GM18873 (cell line): ENCODE measurements around the gene DDX17.

Experiments
- ATAC-seq: cut with Tn5 transposase; IDR thresholded peaks from one replicate; pipeline ENCODE4 v1.9.1; 2021; ENCODE audit warnings: mild to moderate bottlenecking, moderate library complexity, moderate number of reproducible peaks; ENCODE audit not compliant: unreplicated experiment, low FRiP score

The DDX17 gene

DNA sequence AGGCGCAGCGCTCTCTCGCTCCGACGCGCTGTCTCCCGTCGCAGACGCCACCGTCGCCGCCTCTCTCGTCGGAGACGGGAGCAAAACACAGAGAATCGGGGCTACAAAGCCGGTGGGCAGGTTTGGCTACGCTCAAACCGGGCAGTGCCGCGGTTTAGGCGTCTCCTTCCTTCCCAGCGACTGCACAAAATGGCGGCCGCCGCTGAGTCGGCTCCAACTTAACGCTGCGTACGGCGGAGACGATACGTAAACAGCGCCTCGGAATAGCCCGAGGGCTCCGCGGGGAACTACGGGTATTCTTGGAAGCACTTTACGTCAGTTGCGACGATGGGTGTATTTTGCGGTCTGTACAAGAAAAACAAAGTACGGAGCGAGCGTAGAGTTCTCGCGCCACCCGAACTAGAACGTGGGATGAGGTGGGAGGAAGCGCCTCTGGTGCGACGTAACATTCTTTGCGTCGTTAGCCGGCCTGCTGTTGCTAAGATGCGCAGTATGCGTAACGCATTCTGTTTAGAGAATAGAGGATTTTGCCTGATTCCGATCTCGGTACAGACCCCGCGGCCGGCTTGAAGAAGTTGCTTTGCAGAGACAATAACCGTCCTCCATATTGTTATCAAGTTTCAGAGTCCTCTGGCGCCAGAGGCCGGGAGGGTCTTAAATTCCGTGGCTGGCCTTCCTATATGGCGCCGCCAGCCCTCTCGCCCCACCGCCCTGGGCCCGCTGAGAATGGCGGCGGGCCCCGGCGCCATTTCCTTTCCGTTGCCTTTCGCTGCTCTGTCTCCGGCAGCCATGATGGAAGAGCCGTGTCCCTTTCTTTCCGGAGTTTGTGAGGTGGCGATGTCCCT is at the start of gene DDX17:
DDX17 (minus strand) TSS at position 194 of the 845 bp plus-strand sequence.
- ATAC-seq: peak; percentile 86

DNA sequence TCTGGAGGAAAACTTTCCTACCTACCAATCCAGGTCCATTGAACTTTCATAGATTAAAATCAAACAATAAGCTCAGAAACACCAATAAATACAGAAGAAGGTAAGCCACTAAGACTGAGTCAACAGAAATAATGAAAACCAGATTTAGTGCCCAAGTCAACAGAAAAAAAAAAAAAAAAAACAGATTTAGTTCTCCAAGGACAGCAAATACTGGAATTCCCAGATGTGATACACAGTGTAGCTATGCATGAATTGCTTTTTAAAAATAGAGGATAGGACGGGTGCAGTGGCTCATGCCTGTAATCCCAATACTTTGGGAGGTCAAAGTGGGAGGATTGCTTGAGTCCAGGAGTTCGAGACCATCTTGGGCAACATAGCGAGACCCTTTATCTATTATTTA is 48.2 kb upstream of the DDX17 start:
- no peak for ATAC-seq

DNA sequence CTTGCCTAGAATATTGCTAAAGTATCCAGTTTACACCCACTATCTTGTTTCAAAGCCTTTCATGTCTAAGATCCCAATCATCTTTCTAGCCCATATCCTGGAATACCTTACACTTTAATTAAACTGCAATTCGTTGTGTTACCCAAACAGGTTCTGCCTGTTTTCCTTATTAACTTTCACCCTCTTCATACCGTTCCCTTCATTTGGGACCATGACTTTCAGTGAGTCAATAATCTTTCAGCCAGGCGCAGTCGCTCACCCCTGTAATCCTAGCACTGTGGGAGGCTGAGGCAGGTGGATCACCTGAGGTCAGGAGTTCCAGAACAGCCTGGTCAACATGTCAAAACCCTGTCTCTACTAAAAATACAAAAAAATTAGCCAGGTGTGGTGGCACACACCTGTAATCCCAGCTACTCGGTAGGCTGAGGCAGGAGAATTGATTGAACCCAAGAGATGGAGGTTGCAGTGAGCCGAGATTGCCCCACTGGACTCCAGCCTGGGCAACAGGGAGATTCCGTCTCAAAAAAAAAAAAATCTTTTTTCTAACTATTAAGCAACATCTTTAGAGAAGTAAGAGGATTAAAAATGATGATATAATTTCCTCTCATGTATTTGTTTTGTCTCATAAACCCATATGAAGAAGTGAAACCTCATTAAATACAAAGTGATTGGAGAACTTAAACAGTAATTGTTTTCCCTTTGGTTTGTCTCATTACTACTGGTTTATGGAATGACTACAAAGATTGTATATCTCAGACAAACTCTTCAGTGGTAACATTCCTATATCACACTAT is 43.2 kb upstream of the DDX17 start:
- no peak for ATAC-seq

DNA sequence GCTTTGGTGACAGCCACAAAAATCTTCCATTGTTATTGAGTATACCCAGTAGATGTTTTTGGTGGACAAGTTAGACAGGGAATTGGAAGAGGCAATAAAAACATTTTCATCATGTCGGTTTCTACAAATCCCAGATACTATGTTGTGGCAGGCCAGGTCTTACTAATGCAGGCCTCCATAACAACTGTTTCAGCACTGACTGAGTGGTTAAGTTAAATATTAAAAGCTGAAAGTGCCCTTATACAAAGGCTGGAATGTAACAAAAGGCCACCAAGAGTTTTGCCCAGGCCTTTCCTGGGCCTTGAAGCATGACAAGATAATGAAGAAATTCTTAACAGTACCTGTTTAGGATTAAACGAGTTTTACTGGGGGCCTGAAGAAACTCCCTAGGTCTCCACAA is 34.6 kb upstream of the DDX17 start:
- ATAC-seq: no peak

DNA sequence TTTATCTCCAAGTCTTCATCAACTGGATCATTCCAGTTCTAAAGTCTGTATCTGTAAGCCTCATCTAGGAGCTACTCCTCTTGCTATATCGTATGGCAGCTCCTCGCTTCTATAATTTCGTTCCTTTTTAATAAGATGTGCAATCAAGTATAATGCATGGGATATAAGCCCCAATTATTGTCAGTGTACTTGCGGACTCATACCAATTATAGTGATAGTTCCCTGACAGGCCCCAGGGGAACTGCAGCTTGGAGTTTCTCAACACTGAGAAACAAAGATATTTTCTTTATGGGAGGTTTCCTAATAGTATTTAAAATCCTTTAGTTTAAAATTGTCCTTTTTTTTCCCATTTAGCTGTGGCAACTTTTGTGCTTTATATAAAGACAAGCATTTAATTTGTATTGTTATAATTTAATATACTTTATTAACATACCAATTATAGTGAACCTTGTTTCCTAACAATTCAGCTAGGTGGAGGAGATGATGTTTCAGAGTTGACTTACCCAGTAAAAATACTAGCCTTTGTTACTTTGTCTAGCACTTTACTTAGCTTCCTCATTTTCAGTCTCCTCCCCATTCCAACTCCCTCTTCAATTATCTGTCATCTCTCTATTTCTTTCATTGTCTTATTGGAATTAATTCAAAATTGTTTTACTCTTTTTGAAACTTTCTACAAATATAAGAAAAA is 25.3 kb upstream of the DDX17 start:
- no peak for ATAC-seq

DNA sequence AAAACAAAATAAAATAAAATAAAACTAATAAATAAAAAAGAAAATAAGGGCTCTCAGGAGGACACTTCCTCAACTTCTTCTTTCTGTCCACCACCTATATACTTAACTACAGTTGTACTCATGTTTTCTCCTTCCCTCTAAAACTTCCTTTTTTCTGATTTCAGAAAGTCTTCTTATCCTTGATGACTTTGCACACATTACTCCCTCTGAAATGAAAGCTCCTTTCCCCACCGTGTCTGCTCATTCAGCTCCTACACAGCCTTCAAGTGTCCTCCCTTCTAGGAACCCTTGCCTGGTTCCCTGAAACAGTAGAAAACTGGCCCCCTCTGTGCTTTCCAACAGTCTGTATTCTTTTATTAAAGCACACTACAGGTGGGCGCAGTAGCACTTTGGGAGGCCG is 18.3 kb upstream of the DDX17 start:
- no peak for ATAC-seq

DNA sequence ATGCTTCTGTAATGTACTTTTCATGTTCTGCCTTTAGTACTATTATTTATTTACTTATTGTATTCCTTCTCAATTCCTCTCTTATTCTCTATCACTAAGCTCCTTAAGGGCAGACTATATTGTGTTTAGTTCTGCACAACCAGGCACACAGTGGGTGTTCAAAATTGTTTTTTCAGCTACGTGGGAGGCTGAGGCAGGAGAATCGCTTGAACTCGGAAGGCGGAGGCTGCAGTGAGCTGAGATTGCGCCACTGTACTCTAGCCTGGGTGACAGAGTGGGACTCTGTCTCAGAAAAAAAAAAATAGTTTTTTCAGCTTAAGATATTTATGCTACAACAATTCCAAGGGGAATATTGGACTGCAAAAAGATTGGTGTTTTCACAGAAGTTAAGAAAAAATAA is 17.4 kb upstream of the DDX17 start:
- ATAC-seq: no peak

DNA sequence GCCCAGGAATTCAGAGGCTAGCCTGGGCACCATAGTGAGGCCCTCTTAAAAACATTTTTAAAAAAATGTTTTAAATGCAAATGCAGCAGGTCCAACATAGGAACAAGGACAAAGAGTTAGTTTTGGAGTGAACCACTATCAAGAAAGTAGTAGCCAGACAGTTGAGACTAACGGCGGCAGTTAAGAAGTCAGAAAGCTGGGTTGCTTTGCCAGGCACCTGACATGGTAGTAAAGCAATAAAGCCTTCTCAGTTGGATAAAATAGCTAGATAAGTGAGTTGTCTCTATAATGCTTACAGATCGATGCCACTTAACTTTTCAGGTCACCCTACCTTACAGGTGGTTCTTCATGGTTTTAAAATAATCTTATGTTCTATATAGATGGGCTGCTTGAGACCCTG is 16.9 kb upstream of the DDX17 start:
- no peak for ATAC-seq

DNA sequence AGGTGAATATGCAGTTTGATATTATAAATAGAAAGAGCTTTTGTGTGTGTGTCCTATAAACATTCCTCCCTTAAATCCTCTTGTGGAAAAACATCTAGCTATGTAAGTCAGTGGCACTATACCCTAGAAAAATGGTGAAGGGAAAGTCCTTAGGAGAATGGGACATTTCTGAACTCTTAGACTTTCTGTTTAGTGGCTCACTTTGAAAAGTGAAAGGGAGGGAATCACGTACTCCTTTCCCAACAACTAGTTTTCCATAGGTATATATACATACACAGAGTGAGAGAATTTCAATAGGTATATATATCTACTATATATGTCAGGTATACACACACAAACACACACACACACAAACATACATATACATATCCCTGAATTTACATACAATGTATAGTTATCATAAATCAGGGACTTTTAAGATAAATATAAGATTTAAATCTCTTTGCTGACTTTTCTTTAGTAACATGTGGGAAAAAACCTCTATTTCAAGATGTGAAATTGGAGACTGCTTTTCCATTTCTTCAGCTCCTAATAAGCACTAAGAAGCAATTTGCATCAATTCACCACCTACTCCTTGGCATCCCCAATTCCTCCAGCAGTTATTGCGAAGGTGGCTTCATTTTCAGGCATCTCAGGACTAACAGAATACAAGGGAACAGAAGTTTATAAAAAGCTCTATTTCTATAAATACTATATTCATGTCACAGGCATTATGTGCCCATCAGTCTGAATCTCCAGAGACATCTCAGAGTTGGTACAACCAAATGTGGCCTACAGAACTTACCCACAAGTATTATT is 13.5 kb upstream of the DDX17 start:
- no peak for ATAC-seq

DNA sequence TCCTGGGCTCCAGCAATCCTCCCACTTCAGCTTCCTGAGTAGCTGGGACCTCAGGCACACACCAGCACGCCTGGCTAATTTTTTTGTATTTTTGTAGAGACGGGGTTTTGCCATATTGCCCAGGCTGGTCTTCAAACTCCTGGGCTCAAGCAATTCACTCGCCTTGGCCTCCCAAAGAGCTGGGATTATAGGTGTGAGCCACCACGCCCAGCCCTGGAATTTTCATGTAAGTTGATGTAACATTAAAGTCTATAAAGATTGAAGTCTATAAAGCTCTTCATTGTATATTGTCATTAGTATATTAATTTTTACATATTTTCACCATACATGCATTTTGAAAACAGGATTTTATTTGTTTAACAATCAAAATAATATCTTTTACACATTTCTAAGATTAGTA is 12.5 kb upstream of the DDX17 start:
- ATAC-seq: no peak

DNA sequence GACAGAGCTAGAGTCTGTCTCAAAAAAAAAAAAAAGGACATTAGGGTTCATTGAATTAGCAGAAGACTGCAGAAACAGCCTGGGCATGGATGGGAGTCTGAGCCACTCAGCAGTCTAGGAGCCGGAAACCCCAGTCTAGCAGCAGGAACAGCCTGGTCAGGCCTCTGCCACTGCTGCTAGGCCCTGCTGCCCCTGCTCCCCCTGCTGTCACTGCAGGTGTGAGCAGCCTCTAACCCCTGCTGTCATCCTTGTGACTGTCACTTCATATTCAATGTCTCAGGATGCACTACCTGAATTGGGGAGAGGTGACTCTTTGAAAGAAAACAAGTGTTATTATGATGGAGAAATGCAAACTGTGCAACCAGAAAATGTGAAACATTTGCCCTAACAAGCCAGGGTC is 7.0 kb upstream of the DDX17 start:
- ATAC-seq: no peak

DNA sequence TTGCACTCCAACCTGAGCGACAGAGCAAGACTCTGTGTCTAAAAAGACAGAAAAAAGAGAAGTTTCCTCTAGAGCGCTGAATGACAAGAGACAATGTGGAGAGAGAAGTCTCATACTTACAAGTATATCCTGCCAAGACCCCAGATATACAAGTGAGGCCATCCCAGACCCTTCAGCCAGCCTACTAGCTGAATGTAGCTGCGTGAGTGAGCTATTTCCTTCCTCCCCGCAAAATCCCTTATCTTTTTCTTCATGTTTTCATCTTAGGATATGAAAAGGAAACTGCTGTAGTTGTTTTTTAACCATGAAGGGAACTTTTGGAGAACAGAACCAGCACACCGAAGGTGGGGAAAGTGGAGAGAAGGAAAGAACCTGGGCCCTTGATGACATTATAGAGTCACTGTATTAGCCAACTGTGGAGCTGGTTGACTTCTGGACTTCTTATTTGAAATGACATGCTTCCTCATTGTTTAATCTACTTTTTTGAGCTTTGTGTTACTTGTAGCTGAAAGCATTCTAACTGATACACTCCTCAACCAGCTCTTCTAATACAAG is 4.4 kb upstream of the DDX17 start:
- no peak for ATAC-seq

DNA sequence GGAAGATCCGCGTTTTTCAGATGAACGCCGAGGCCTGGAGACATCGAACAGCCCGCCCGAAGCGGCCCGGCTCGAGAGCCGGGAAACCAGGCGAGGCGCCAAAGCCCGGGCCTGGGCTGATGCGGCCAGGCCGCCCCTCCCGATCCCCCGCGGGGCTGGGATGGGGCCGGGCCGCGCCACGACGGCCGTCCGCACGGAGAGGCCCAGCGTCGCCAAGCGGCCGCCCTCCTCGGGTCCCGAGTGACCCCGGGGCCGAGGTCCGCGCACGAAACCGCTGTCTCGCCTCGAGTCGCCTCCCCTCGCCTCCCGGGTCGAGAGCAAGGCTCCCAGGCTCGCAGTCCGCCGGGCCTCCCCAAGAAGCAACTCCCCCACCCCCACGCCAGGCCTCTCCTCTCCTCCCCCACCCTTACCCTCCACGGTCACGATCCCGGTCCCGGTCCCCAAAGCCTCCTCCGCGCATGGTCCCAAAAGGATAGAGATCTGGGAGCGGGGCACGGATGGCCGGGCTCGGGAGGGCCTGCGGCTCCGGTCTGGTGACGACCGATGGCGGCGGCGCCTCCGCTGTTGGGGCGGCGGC is 482 bp downstream of the DDX17 start:
- ATAC-seq: peak; percentile 19

DNA sequence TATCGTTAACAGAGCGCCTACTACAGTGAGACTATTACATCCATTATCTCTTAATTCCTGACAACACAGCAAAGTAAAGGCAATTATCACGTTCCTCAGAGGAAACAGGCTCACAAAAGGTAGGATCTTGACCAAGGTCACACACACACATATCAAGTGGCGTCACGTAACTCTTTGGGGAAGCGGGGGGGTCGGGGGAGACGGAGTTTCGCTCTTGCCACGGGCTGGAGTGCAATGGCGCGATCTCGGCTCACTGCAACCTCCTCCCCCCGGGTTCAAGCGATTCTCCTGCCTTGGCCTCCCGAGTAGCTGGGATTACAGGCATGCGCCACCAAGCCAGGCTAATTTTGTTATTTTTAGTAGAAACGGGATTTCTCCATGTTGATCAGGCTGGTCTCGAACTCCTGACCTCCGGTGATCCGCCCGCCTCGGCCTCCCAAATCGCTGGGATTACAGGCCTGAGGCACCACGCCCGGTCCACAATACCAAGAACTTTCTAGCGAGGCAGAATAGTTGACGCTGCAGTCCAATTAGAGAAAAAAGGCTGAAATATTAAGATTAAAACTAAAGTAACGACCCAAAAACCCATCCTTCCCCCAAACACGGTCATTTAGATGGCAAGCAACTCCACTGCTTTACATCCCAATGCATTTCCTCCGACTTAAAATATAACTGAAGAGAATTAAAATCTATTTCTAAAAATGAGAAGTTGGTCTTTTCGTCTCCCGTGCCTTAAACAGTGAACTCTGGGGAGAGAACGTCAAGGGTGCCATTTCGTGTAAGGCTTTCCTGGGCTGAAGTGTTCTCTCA is 1.2 kb downstream of the DDX17 start:
- no peak for ATAC-seq

DNA sequence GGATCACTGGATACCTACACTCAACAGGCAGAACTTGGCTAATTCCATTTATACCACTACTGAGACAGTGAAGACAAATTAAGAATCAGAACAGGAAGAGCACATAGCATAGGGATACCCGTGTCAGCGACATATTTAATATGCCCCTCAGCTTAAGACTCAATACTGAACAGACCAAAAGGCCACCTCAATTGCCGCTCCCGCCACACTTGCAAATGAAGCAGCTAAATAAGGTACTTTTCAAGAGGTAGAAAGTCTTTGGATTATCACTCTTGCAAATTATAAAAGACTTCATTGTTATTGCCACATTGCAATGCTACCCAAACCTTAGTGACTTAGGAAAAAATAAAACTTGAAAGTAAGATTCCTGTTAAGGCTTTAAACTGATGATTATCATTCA is 3.1 kb downstream of the DDX17 start:
- ATAC-seq: no peak

DNA sequence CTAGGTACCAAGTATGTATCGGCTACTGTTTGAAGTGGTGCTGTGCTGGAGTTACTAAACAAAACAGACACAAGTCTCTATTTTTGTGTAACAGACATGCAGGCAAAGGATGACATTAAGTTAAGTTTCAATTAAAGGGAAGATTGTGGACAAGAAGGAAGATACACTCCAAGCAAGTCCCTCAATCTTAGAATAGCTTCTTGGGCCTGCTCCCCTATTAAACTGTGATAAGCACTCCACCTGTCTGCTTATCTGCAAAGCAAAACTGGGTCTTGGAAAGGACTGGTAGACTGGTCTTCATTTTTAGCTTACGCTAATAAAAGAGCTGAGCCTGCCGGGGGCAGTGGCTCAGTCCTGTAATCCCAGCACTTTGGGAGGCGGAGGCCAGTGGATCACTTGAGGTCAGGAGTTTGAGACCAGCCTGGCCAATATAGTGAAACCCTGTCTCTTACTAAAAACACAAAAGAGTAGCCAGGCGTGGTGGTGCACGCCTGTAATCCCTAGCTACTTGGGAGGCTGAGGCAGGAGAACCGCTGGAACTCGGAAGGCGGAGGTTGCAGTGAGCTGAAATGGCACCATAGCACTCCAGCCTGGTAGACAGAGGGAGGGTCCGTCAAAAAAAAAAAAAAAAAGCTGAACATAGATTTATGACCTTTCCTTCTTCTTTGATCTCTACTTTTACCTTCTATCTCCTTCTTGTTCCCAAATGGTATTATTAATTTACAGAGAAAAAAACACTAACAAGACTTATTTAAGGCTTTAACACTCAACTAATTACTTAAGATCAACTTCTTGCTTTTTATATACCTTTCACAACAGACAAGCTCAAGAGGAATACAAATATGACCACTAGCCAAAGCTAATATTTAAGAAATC is 4.1 kb downstream of the DDX17 start:
- ATAC-seq: no peak

DNA sequence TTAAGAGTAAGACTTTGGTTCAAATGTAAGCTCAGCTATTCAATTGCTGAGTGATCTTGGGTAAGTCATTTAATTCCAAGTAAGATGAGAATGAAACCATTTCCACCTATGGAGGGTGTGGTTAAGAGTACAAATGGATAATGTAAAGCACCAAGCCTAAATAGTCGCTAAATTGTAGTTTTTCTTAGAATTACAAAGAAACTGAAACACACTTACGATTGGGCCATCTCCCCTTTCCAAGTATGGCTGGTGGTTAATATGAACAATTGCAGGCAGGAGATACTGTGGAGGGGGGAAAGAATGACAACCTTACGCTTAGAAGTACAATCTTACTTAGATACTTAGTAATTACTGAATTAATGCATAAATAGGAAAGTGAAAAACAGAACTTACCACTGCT is 8.2 kb downstream of the DDX17 start:
- no peak for ATAC-seq

DNA sequence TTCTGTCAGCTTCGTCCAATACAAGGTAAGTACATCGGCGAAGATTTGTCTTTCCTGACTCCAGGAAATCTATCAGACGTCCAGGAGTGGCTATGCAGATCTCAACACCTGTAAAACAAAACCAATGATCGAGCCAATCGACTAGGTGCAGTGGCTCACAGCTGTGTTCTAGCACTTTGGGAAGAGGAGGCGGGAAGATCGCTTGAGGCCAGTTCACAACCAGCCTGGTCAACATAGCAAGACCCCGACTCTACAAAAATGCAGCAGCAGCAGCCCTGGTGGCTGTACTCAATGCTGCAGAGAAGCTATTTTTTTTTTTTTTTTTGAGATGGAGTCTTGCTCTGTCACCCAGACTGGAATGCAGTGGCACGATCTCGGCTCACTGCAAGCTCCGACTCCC is 11.2 kb downstream of the DDX17 start:
- no peak for ATAC-seq
